ENCODE data around the gene TMEM200A. TPM values are rescaled to one million over a fixed set of nuclear protein-coding genes. Genes with fewer than 3 reads are reported as not detected.

The TMEM200A gene
- total RNA-seq, 4 donors from 2014 or later = 0.42 to 1.0 (median 0.82) TPM

DNA sequence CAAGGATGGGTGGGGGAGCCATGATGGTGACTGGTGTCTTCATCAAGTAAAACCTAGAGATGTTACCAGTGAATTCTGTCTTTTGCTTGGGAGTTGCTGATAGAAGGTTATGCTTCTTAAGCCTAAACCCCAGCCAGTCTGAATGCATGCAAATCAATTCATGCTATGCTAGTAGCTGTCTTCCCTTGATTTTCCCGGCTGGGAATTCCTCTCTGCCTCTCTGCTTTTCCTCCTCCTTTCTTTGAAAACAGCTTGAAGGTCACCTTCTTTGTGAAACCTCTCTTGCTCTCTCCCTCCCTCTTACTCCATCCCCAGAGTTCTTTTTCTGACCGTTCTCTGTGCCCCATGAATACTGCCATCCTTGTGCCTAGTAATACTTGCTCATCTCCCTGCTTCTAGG is 58.9 kb downstream of the TMEM200A start:
- Histone ChIP-seq H3K9me3 (no peaks in the 10 kb centered on the region), H3K4me1 (no peaks in the 10 kb centered on the region), H3K36me3 (no peaks in the 10 kb centered on the region), H3K27me3 (no peaks in the 10 kb centered on the region), H3K4me3 (no peak overlapping the region), H3K27ac (replicated peaks in 1 of 4) (no peak overlapping the region)
- TF ChIP-seq, protein P1, sequence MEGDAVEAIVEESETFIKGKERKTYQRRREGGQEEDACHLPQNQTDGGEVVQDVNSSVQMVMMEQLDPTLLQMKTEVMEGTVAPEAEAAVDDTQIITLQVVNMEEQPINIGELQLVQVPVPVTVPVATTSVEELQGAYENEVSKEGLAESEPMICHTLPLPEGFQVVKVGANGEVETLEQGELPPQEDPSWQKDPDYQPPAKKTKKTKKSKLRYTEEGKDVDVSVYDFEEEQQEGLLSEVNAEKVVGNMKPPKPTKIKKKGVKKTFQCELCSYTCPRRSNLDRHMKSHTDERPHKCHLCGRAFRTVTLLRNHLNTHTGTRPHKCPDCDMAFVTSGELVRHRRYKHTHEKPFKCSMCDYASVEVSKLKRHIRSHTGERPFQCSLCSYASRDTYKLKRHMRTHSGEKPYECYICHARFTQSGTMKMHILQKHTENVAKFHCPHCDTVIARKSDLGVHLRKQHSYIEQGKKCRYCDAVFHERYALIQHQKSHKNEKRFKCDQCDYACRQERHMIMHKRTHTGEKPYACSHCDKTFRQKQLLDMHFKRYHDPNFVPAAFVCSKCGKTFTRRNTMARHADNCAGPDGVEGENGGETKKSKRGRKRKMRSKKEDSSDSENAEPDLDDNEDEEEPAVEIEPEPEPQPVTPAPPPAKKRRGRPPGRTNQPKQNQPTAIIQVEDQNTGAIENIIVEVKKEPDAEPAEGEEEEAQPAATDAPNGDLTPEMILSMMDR (IDR thresholded peaks at IDR 0.05) = no peak
- TF ChIP-seq POLR2A (IDR thresholded peaks at IDR 0.05; ENCODE audit: low read depth) (no peak), EP300 (IDR thresholded peaks at IDR 0.05) (no peak), POLR2AphosphoS5 (IDR thresholded peaks at IDR 0.05) (no peak)
- no peak for DNase-seq (ENCODE audit: extremely low spot score)
- WGBS = 75% methylated on average over 2 of the region's 2 CpGs
- intact Hi-C loops (cut with DNase I) = no loop called here

DNA sequence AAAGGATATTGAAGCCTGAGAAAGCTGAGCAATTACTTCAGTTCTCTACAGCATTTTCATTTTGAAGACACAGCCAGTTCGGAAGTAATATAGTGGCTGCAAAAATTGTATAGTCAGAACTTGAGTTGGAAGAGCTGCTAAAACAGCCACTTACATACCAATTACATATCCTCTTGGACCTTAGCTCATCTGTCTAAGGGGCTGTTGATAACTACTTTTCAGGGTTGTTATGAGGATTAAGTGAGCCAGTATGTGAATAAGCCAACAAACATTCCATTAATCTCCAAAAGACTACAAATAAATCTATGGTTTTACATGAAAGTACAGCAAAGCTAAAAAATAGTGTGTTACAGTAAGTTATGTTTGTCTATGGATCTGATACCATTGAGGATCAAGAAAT is 59.7 kb downstream of the TMEM200A start:
- WGBS = 100% methylated on average over 1 of the region's 1 CpG
- H3K27ac ChIP-seq (replicated peaks in 1 of 4) = no peak overlapping the region
- H3K27me3 ChIP-seq = no peaks in the 10 kb centered on the region
- no peaks in the 10 kb centered on the region for H3K36me3 ChIP-seq
- TF ChIP-seq, protein P1 (IDR thresholded peaks at IDR 0.05) = no peak
- TF ChIP-seq POLR2A (IDR thresholded peaks at IDR 0.05; ENCODE audit: low read depth) (no peak), EP300 (IDR thresholded peaks at IDR 0.05) (no peak), POLR2AphosphoS5 (IDR thresholded peaks at IDR 0.05) (no peak)
- no peak for DNase-seq (ENCODE audit: extremely low spot score)
- intact Hi-C loops (cut with DNase I) = no loop called here
- H3K4me3 ChIP-seq = no peak overlapping the region
- H3K9me3 ChIP-seq = no peaks in the 10 kb centered on the region
- H3K4me1 ChIP-seq = no peaks in the 10 kb centered on the region

DNA sequence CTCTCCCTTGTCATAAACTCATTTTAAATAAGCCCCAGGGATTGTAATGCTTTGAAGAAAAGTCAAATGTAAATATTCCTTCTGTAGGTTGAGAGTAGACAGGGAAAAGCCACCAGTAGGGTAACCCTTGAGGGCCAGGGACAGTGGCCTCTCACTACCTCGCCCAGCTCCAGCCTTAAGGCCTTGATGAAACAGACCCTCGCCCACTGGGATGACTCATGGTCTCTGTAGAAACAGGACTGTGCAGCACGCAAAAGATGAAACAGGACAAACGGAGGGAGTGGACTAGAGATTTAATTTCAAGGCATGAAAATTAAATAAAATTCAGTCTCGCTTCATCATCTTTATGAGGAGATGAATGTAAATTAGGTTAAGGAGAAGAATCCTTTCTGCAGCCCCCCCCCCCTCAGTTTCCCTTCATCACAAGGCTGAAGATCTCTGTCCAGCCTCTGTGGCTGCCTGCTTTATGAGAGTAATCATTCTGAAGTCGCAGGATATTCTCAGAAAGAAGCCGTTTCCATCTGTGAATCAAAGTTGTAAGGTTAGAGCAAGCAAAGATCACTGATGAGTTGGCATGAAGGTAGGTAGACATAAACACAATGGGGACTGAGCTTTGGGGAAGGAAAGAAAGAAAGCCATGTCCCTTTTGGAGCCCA is 60.4 kb downstream of the TMEM200A start:
- WGBS = 73% methylated on average over 7 of the region's 7 CpGs
- Histone ChIP-seq H3K4me3 (no peak overlapping the region), H3K27me3 (no peaks in the 10 kb centered on the region), H3K36me3 (no peaks in the 10 kb centered on the region), H3K4me1 (no peaks in the 10 kb centered on the region), H3K27ac (replicated peaks in 1 of 4) (no peak overlapping the region), H3K9me3 (no peaks in the 10 kb centered on the region)
- TF ChIP-seq EP300 (IDR thresholded peaks at IDR 0.05) = no peak
- no peak for DNase-seq (ENCODE audit: extremely low spot score)
- intact Hi-C loops (cut with DNase I) = no loop called here

DNA sequence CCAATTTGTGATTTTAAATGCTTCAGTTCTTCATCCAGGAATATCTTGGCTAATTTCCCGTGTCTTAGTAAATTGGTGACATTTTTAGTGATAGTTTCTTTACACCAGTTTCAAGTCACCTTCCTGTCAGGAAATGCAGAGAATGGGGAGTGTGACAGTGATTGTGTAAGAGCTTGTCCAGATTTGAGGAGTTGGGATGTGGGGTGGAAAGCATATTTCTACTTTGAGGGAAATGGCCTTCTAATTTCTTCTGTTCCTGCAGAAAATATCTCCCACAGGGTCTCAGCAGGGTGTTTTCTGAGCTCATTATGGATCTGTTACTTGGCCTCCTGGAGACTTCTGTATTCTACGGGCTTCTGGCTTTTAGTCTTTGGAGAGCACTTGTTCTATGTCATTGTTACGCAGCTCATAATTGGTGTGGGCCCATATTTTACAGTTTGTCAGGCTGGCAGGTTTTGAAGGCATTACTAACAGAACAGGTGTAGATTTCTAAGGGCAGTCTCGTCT is 65.6 kb downstream of the TMEM200A start:
- H3K36me3 ChIP-seq = no peaks in the 10 kb centered on the region

DNA sequence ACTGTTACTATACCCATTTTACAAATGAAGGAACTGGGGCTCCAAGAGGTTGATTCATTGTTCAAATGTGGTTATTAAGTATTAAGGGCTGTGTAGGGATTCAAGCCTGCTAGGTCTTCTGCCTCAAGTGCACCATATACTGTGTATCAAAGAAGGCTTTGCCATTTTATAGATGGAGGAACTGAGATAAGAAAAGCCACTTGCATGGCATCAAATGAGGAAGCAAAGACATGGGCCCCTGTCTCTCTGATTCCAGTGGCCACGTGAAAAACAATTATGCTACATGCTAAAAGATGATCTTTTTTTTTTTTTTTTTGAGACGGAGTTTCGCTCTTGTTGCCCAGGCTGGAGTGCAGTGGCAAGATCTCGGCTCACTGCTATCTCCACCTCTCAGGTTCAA is 67.0 kb downstream of the TMEM200A start:
- intact Hi-C loops (cut with DNase I) = no loop called here
- TF ChIP-seq POLR2A (IDR thresholded peaks at IDR 0.05; ENCODE audit: low read depth) (no peak), POLR2AphosphoS5 (IDR thresholded peaks at IDR 0.05) (no peak), EP300 (IDR thresholded peaks at IDR 0.05) (no peak)
- TF ChIP-seq, protein P1 (IDR thresholded peaks at IDR 0.05) = no peak
- WGBS = 87% methylated on average over 4 of the region's 4 CpGs

More for the DNA sequence above, 65.6 kb downstream of the TMEM200A start:
- Histone ChIP-seq H3K4me1 (no peaks in the 10 kb centered on the region), H3K9me3 (no peaks in the 10 kb centered on the region), H3K27me3 (no peaks in the 10 kb centered on the region), H3K27ac (replicated peaks in 1 of 4) (no peak overlapping the region), H3K4me3 (no peak overlapping the region)
- DNase-seq (ENCODE audit: extremely low spot score) = no peak
- intact Hi-C loops (cut with DNase I) = no loop called here
- WGBS = 57% methylated on average over 4 of the region's 4 CpGs
- TF ChIP-seq POLR2AphosphoS5 (IDR thresholded peaks at IDR 0.05) = no peak
- no peak for TF ChIP-seq POLR2A (IDR thresholded peaks at IDR 0.05; ENCODE audit: low read depth)
- no peak for TF ChIP-seq EP300 (IDR thresholded peaks at IDR 0.05)
- TF ChIP-seq, protein P1 (IDR thresholded peaks at IDR 0.05) = no peak

More for the DNA sequence above, 67.0 kb downstream of the TMEM200A start:
- Histone ChIP-seq H3K4me3 (no peak overlapping the region), H3K27me3 (no peaks in the 10 kb centered on the region), H3K36me3 (no peaks in the 10 kb centered on the region), H3K9me3 (no peaks in the 10 kb centered on the region), H3K4me1 (no peaks in the 10 kb centered on the region), H3K27ac (replicated peaks in 1 of 4) (no peak overlapping the region)
- no peak for DNase-seq (ENCODE audit: extremely low spot score)
